ENCODE data around the gene COL5A3.
"Not testable (repeated sequence)": the region's sequence is repeated elsewhere in the genome, so short reads cannot be mapped to it uniquely, and the experiment has no call there.

COL5A3 gene

GRCh38 chr19:9968820-9969687 lies 41.2 kb downstream of the COL5A3 start:
- DNase-seq = no peak

GRCh38 chr19:9967326-9967725 lies 43.0 kb downstream of the COL5A3 start:
- no peak for DNase-seq

GRCh38 chr19:9966448-9966847 lies 43.9 kb downstream of the COL5A3 start:
- DNase-seq = no peak

- no peak for DNase-seq
Measured at GRCh38 chr19:9966024-9966423, 44.3 kb downstream of the COL5A3 start.

- DNase-seq = no peak
Measured at GRCh38 chr19:9962623-9963290, 47.5 kb downstream of the COL5A3 start.

GRCh38 chr19:9961103-9961502 lies 49.2 kb downstream of the COL5A3 start:
- no peak for DNase-seq

- no peak for DNase-seq
Measured at GRCh38 chr19:9958379-9958821, 51.9 kb downstream of the COL5A3 start.

GRCh38 chr19:9956956-9957355 lies 53.3 kb downstream of the COL5A3 start:
- no peak for DNase-seq

GRCh38 chr19:9953802-9954542 lies 56.3 kb downstream of the COL5A3 start:
- DNase-seq = no peak

- no peak for DNase-seq
Measured at GRCh38 chr19:9952276-9952675, 58.0 kb downstream of the COL5A3 start.

GRCh38 chr19:9947441-9947840 lies 62.9 kb downstream of the COL5A3 start:
- no peak for DNase-seq

GRCh38 chr19:9946528-9947125 lies 63.7 kb downstream of the COL5A3 start:
- not testable (repeated sequence) for DNase-seq

GRCh38 chr19:9945319-9945966 lies 64.9 kb downstream of the COL5A3 start:
- DNase-seq = no peak

GRCh38 chr19:9943744-9944143 lies 66.6 kb downstream of the COL5A3 start:
- DNase-seq = no peak

- no peak for DNase-seq
Measured at GRCh38 chr19:9941671-9942070, 68.6 kb downstream of the COL5A3 start.

- no peak for DNase-seq
Measured at GRCh38 chr19:9941231-9941630, 69.1 kb downstream of the COL5A3 start.

- DNase-seq = no peak
Measured at GRCh38 chr19:9940778-9941177, 69.5 kb downstream of the COL5A3 start.

GRCh38 chr19:9939301-9939913 lies 70.9 kb downstream of the COL5A3 start:
- DNase-seq = no peak

- no peak for DNase-seq
Measured at GRCh38 chr19:9937001-9937411, 73.3 kb downstream of the COL5A3 start.

GRCh38 chr19:9936326-9937000 lies 73.8 kb downstream of the COL5A3 start, which contains the start of gene OLFM2:
TSS of gene OLFM2 (minus strand) at chr19:9936515. CDS start at chr19:9936366, 149 bp downstream.
- DNase-seq = no peak

All from NCI-H187 treated with DMSO at 0.1 percent for 48 hours (cell line).